ENCODE measurements around the gene SPSB3. TPM values are rescaled to one million over a fixed set of nuclear protein-coding genes. Genes with fewer than 3 reads are reported as not detected.

Gene SPSB3
- total RNA-seq, 1 donor from 2014 or later, result 159 TPM

GRCh38 chr16:1826691-1827573 is 44.6 kb upstream of the SPSB3 start, which contains the start of the genes FAHD1 and HAGH:
Gene FAHD1 (plus strand): TSS chr16:1827206. CDS start chr16:1827239, 33 bp downstream.
Gene HAGH (minus strand): TSS chr16:1826825. CDS start chr16:1826787, 38 bp downstream.
- intact Hi-C loops (cut with DNase I), result loop anchor here (1.0 to 5.0 kb wide), 6 partner anchors 44 to 396 kb away; partner anchors contain the start of genes CRAMP1, E4F1, EME2 and IFT140
- TF ChIP-seq, protein P1, sequence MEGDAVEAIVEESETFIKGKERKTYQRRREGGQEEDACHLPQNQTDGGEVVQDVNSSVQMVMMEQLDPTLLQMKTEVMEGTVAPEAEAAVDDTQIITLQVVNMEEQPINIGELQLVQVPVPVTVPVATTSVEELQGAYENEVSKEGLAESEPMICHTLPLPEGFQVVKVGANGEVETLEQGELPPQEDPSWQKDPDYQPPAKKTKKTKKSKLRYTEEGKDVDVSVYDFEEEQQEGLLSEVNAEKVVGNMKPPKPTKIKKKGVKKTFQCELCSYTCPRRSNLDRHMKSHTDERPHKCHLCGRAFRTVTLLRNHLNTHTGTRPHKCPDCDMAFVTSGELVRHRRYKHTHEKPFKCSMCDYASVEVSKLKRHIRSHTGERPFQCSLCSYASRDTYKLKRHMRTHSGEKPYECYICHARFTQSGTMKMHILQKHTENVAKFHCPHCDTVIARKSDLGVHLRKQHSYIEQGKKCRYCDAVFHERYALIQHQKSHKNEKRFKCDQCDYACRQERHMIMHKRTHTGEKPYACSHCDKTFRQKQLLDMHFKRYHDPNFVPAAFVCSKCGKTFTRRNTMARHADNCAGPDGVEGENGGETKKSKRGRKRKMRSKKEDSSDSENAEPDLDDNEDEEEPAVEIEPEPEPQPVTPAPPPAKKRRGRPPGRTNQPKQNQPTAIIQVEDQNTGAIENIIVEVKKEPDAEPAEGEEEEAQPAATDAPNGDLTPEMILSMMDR (IDR thresholded peaks at IDR 0.05), result no peak
- peak within 1 kb of the TSS; percentile 72 to 81 for H3K4me3 ChIP-seq
- peaks cover 12 to 37% of the 10 kb centered on the region in 2 donors for H3K4me1 ChIP-seq
- H3K9me3 ChIP-seq, result no peaks in the 10 kb centered on the region
- no peaks in the 10 kb centered on the region for H3K27me3 ChIP-seq
- peak within 1 kb of the TSS; percentile 70 to 72 for H3K27ac ChIP-seq
- peaks cover 12 to 14% of the 10 kb centered on the region in 2 donors for H3K36me3 ChIP-seq
- peak; percentile 73 to 94 for DNase-seq (ENCODE audit: low spot score in 2 of 2)

DNA sequence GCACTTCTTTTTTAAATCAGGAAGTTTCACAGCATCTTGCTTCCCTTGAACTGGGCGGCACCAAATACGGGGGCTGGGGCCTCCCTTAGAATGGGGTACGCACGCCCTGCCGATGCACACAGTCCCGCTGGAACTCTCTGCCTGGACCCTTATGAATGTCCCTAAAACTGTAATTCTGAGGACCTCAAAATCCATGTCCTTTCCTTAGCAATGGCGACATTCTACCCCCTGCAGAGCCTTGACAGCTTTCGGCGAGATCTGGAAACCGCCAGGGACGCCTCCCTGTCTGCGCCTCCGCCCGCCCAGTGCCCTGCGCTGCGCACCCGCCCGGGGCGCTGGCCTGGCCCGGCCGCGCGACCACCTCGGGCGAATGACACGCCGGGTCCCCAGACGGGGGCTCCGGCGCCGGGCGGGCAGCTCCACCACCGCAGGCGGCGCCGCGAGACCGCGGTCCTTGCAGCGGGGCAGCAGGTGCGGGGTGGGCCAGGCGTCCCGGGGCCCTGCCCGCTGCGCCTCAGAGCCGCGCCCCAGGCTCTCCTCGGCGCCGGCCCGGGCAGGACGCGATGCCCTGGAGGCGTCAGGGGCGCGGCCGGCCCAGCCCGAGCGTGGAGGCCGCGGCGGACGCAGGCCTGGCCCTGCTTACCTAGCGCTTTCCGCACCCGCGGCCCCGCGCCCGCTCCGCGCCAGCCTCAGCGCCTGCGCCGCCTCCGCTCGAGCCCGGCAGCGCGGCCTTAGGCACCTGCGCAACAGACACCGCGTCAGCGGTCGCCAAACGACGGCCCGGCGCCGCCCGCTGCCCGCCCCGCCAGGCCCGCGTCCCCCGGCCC is 43.7 kb upstream of the SPSB3 start:
- Histone ChIP-seq H3K27me3 (no peaks in the 10 kb centered on the region), H3K27ac (peak overlapping the region; percentile 70 to 72), H3K36me3 (peaks cover 20 to 22% of the 10 kb centered on the region in 2 donors), H3K4me3 (peak overlapping the region; percentile 72 to 81), H3K4me1 (peaks cover 12 to 37% of the 10 kb centered on the region in 2 donors), H3K9me3 (no peaks in the 10 kb centered on the region)
- TF ChIP-seq, protein P1 (IDR thresholded peaks at IDR 0.05), result peak in 1 of 3 experiments; percentile 45
- intact Hi-C loops (cut with DNase I), result loop anchor here (1.0 to 5.0 kb wide), 5 partner anchors 43 to 397 kb away; partner anchors contain the start of genes CRAMP1, E4F1, EME2 and IFT140
- no peak for DNase-seq (ENCODE audit: low spot score in 2 of 2)

GRCh38 chr16:1825381-1825863 is 43.1 kb upstream of the SPSB3 start:
- Histone ChIP-seq H3K4me1 (peaks cover 12 to 37% of the 10 kb centered on the region in 2 donors), H3K27ac (peak overlapping the region in 1 of 2 donors; percentile 72), H3K9me3 (no peaks in the 10 kb centered on the region), H3K4me3 (peak overlapping the region; percentile 72 to 81), H3K36me3 (peaks cover 26 to 29% of the 10 kb centered on the region in 2 donors), H3K27me3 (no peaks in the 10 kb centered on the region)
- TF ChIP-seq, protein P1 (IDR thresholded peaks at IDR 0.05), result no peak
- no peak for DNase-seq (ENCODE audit: low spot score in 2 of 2)
- intact Hi-C loops (cut with DNase I), result loop anchor here (5.0 kb wide), 1 partner anchor 213 kb away; the partner anchor contains the start of genes CRAMP1 and IFT140

- intact Hi-C loops (cut with DNase I), result no loop called here
These were observed 41.5 kb upstream of the SPSB3 start for GRCh38 chr16:1823821-1824220.

More at GRCh38 chr16:1823821-1824220, 41.5 kb upstream of the SPSB3 start:
- Histone ChIP-seq H3K27me3 (no peaks in the 10 kb centered on the region), H3K4me1 (peaks cover 12 to 31% of the 10 kb centered on the region in 2 donors), H3K36me3 (peaks cover 34 to 43% of the 10 kb centered on the region in 2 donors), H3K9me3 (no peaks in the 10 kb centered on the region), H3K4me3 (no peak overlapping the region), H3K27ac (no peak overlapping the region)
- DNase-seq (ENCODE audit: low spot score in 2 of 2), result no peak
- TF ChIP-seq, protein P1 (IDR thresholded peaks at IDR 0.05), result no peak
